Activated naive CD4-positive, alpha-beta T cell treated with anti-CD3 and anti-CD28 coated beads for 36 hours (primary cell): ENCODE measurements around the gene SYVN1. TPM values are rescaled to one million over a fixed set of nuclear protein-coding genes. Genes with fewer than 3 reads are reported as not detected.

ENCODE experiments used
- CTCF ChIA-PET: fragments of 350-600 bp; sonication (Branson Sonifier 250); formaldehyde crosslinking; loops from one replicate; lab custom pipeline; 2021; ENCODE audit warnings: antibody characterized with exemption; lab: Charles Lee
- DNase-seq: peaks from one replicate; pipeline ENCODE4 v3.0.0-alpha.2; 2020
- H3K27ac Mint-ChIP-seq: one replicate; pipeline ENCODE4 v1.8.0; 2021; ENCODE audit warnings: mild to moderate bottlenecking, mixed read lengths
- H3K27me3 Mint-ChIP-seq: one replicate; pipeline ENCODE4 v1.8.0; 2021; ENCODE audit warnings: low read depth, mixed read lengths
- H3K36me3 Mint-ChIP-seq: one replicate; pipeline ENCODE4 v1.8.0; 2021; ENCODE audit warnings: low read depth, mixed read lengths
- H3K4me1 Mint-ChIP-seq: one replicate; pipeline ENCODE4 v1.8.0; 2021; ENCODE audit warnings: low read depth, mixed read lengths
- H3K4me3 Mint-ChIP-seq: one replicate; pipeline ENCODE4 v1.8.0; 2021; ENCODE audit warnings: mild to moderate bottlenecking, moderate library complexity, mixed read lengths
- H3K9me3 Mint-ChIP-seq: one replicate; pipeline ENCODE4 v1.8.0; 2021; ENCODE audit warnings: mixed read lengths
- intact Hi-C: fragments of 100-400 bp; cut with micrococcal nuclease; formaldehyde crosslinking; loops from one replicate; pipeline ENCODE4 v1.15.1; 2023
- total RNA-seq, 2 experiments: library from RNA; stranded (reverse); gene quantifications; one replicate each; pipeline ENCODE4 v1.2.3, GENCODE V29; 2021

SYVN1 gene
- total RNA-seq, 2 experiments from 2014 or later: 19.0 to 19.2 TPM

GRCh38 chr11:65107078-65107477 lies 27.2 kb downstream of the SYVN1 start:
- DNase-seq: no peak
- Mint-ChIP-seq H3K9me3 (no peaks in the 10 kb centered on the region), H3K27me3 (no peaks in the 10 kb centered on the region), H3K4me1 (peaks cover 27% of the 10 kb centered on the region), H3K4me3 (no peak overlapping the region), H3K36me3 (peaks cover 1% of the 10 kb centered on the region), H3K27ac (no peak overlapping the region)
- intact Hi-C loops: no loop called here
- CTCF ChIA-PET: no interaction called here

GRCh38 chr11:65104628-65105027 lies 29.7 kb downstream of the SYVN1 start:
- peaks cover 6% of the 10 kb centered on the region for H3K4me1 Mint-ChIP-seq

GRCh38 chr11:65103476-65103875 lies 30.8 kb downstream of the SYVN1 start:
- CTCF ChIA-PET: interaction anchor here (0.6 to 3.4 kb wide), 2 partner anchors 8 to 29 kb away, joined by 3 to 16 read pairs; partner anchors contain the start of gene TM7SF2

More at GRCh38 chr11:65104628-65105027, 29.7 kb downstream of the SYVN1 start:
- Mint-ChIP-seq H3K4me3 (no peak overlapping the region), H3K9me3 (no peaks in the 10 kb centered on the region), H3K36me3 (peaks cover 4% of the 10 kb centered on the region), H3K27me3 (no peaks in the 10 kb centered on the region), H3K27ac (peak overlapping the region; percentile 6)
- DNase-seq: no peak
- CTCF ChIA-PET: no interaction called here
- intact Hi-C loops: no loop called here

GRCh38 chr11:65102142-65103095 lies 31.9 kb downstream of the SYVN1 start:
- no peaks in the 10 kb centered on the region for H3K27me3 Mint-ChIP-seq
- no peak for DNase-seq
- CTCF ChIA-PET: interaction anchor here (0.6 to 3.4 kb wide), 5 partner anchors 9 to 272 kb away, joined by 3 to 16 read pairs (median 4); partner anchors contain the start of genes TM7SF2 and ZNHIT2
- peaks cover 12% of the 10 kb centered on the region for H3K4me1 Mint-ChIP-seq
- intact Hi-C loops: no loop called here
- peaks cover 4% of the 10 kb centered on the region for H3K36me3 Mint-ChIP-seq
- H3K27ac Mint-ChIP-seq: no peak overlapping the region
- no peak overlapping the region for H3K4me3 Mint-ChIP-seq
- no peaks in the 10 kb centered on the region for H3K9me3 Mint-ChIP-seq

More at GRCh38 chr11:65103476-65103875, 30.8 kb downstream of the SYVN1 start:
- intact Hi-C loops: no loop called here
- H3K9me3 Mint-ChIP-seq: no peaks in the 10 kb centered on the region
- peaks cover 4% of the 10 kb centered on the region for H3K36me3 Mint-ChIP-seq
- no peak overlapping the region for H3K4me3 Mint-ChIP-seq
- no peaks in the 10 kb centered on the region for H3K27me3 Mint-ChIP-seq
- no peak for DNase-seq
- H3K4me1 Mint-ChIP-seq: peaks cover 6% of the 10 kb centered on the region
- no peak overlapping the region for H3K27ac Mint-ChIP-seq

GRCh38 chr11:65100674-65101350 lies 33.5 kb downstream of the SYVN1 start:
- Mint-ChIP-seq H3K36me3 (peaks cover 4% of the 10 kb centered on the region), H3K27me3 (no peaks in the 10 kb centered on the region), H3K27ac (no peak overlapping the region), H3K4me1 (peaks cover 19% of the 10 kb centered on the region), H3K4me3 (no peak overlapping the region), H3K9me3 (no peaks in the 10 kb centered on the region)
- no peak for DNase-seq
- intact Hi-C loops: no loop called here
- CTCF ChIA-PET: interaction anchor here (1.2 to 5.1 kb wide), 4 partner anchors 11 to 18 kb away, joined by 3 to 41 read pairs (median 10); partner anchors contain the start of genes TM7SF2 and ZNHIT2

- Mint-ChIP-seq H3K27ac (peak overlapping the region; percentile 24), H3K36me3 (peaks cover 2% of the 10 kb centered on the region), H3K27me3 (no peaks in the 10 kb centered on the region), H3K4me1 (peaks cover 17% of the 10 kb centered on the region), H3K4me3 (peak overlapping the region; percentile 94), H3K9me3 (no peaks in the 10 kb centered on the region)
- CTCF ChIA-PET: interaction anchor here (1.7 to 5.1 kb wide), 2 partner anchors 15 to 84 kb away, joined by 4 to 41 read pairs; partner anchors contain the start of gene TM7SF2
- DNase-seq: no peak
- intact Hi-C loops: loop anchor here (1.0 to 2.0 kb wide), 6 partner anchors 13 to 70 kb away; partner anchors contain the start of genes CDCA5, FAU, MRPL49 and SNX15
Observed at GRCh38 chr11:65096926-65097325, 37.4 kb downstream of the SYVN1 start.

GRCh38 chr11:65095974-65096806 lies 38.1 kb downstream of the SYVN1 start, which contains the start of gene VPS51:
TSS of gene VPS51 (plus strand) at chr11:65096214. CDS start at chr11:65096251, 37 bp downstream.
- CTCF ChIA-PET: interaction anchor here (1.7 to 5.1 kb wide), 2 partner anchors 16 to 83 kb away, joined by 4 to 41 read pairs; partner anchors contain the start of gene TM7SF2
- Mint-ChIP-seq H3K4me1 (peaks cover 17% of the 10 kb centered on the region), H3K9me3 (no peaks in the 10 kb centered on the region), H3K27ac (peak within 1 kb of the TSS; percentile 95), H3K27me3 (no peaks in the 10 kb centered on the region), H3K36me3 (peaks cover 2% of the 10 kb centered on the region), H3K4me3 (peak within 1 kb of the TSS; percentile 94)
- intact Hi-C loops: loop anchor here (1.0 to 2.0 kb wide), 6 partner anchors 12 to 69 kb away; partner anchors contain the start of genes CDCA5, FAU, MRPL49 and SNX15
- peak; percentile 90 for DNase-seq

GRCh38 chr11:65095427-65095826 lies 38.9 kb downstream of the SYVN1 start:
- peak overlapping the region; percentile 95 for H3K27ac Mint-ChIP-seq
- peaks cover 2% of the 10 kb centered on the region for H3K36me3 Mint-ChIP-seq
- intact Hi-C loops: no loop called here
- CTCF ChIA-PET: interaction anchor here (2.5 kb wide), 1 partner anchor 16 kb away, joined by 17 read pairs; the partner anchor contains the start of gene TM7SF2
- H3K4me1 Mint-ChIP-seq: peaks cover 17% of the 10 kb centered on the region
- no peak for DNase-seq
- H3K27me3 Mint-ChIP-seq: no peaks in the 10 kb centered on the region
- H3K4me3 Mint-ChIP-seq: peak overlapping the region; percentile 94
- no peaks in the 10 kb centered on the region for H3K9me3 Mint-ChIP-seq

- Mint-ChIP-seq H3K4me3 (no peak overlapping the region), H3K27ac (no peak overlapping the region), H3K9me3 (no peaks in the 10 kb centered on the region), H3K4me1 (peaks cover 4% of the 10 kb centered on the region), H3K36me3 (peaks cover 14% of the 10 kb centered on the region), H3K27me3 (no peaks in the 10 kb centered on the region)
- CTCF ChIA-PET: interaction anchor here (1.3 kb wide), 1 partner anchor 20 kb away, joined by 3 read pairs; no protein-coding TSS in a partner anchor
- DNase-seq: no peak
- intact Hi-C loops: no loop called here
Observed at GRCh38 chr11:65090628-65091027, 43.7 kb downstream of the SYVN1 start.

GRCh38 chr11:65089621-65090020 lies 44.7 kb downstream of the SYVN1 start:
- H3K4me1 Mint-ChIP-seq: peaks cover 10% of the 10 kb centered on the region
- H3K4me3 Mint-ChIP-seq: no peak overlapping the region
- CTCF ChIA-PET: interaction anchor here (0.7 kb wide), 1 partner anchor 21 kb away, joined by 3 read pairs; no protein-coding TSS in a partner anchor
- H3K9me3 Mint-ChIP-seq: no peaks in the 10 kb centered on the region
- H3K27me3 Mint-ChIP-seq: no peaks in the 10 kb centered on the region
- intact Hi-C loops: loop anchor here (10.0 kb wide), 1 partner anchor 845 kb away; the partner anchor contains the start of genes FKBP2 and PPP1R14B
- no peak for DNase-seq
- H3K36me3 Mint-ChIP-seq: peaks cover 15% of the 10 kb centered on the region
- H3K27ac Mint-ChIP-seq: no peak overlapping the region

- Mint-ChIP-seq H3K27me3 (no peaks in the 10 kb centered on the region), H3K27ac (no peak overlapping the region), H3K4me3 (no peak overlapping the region), H3K9me3 (no peaks in the 10 kb centered on the region), H3K36me3 (peaks cover 24% of the 10 kb centered on the region), H3K4me1 (peaks cover 15% of the 10 kb centered on the region)
- intact Hi-C loops: loop anchor here (10.0 kb wide), 1 partner anchor 843 kb away; the partner anchor contains the start of genes FKBP2 and PPP1R14B
- no peak for DNase-seq
- CTCF ChIA-PET: no interaction called here
Observed at GRCh38 chr11:65087827-65088226, 46.5 kb downstream of the SYVN1 start.
